HCT116 (cell line): Measurements from ENCODE around the gene TCF21.

Source experiments
- ATF3 ChIP-seq: IDR thresholded peaks from 2 replicates; pipeline ENCODE4 v1.6.1; 2012
- CEBPB ChIP-seq: IDR thresholded peaks from 2 replicates; pipeline ENCODE4 v1.6.1; 2012; ENCODE audit warnings: low read depth
- EZH2 ChIP-seq: fragments of 200-600 bp; sonication (generic); IDR thresholded peaks from 2 replicates; pipeline ENCODE4 v1.6.1; 2017; ENCODE audit warnings: antibody characterized with exemption, mixed run types
- EZH2phosphoT487 ChIP-seq: fragments of 200-600 bp; IDR thresholded peaks from 2 replicates; pipeline ENCODE4 v1.6.1; 2018; ENCODE audit warnings: antibody characterized with exemption, borderline replicate concordance
- MAX ChIP-seq: IDR thresholded peaks from 2 replicates; pipeline ENCODE4 v1.6.1; 2012
- POLR2A ChIP-seq: IDR thresholded peaks from 2 replicates; pipeline ENCODE4 v1.7.0; 2011; ENCODE audit warnings: borderline replicate concordance; ENCODE audit not compliant: insufficient read depth, insufficient read length; ENCODE audit errors: extremely low read depth
- POLR2AphosphoS5 ChIP-seq: IDR thresholded peaks from 2 replicates; pipeline ENCODE4 v1.6.1; 2011; ENCODE audit warnings: mild to moderate bottlenecking, low read depth, low read length, moderate library complexity
- RAD21 ChIP-seq: IDR thresholded peaks from 2 replicates; pipeline ENCODE4 v1.6.1; 2012; ENCODE audit warnings: low read depth, mild to moderate bottlenecking
- SIN3A ChIP-seq: IDR thresholded peaks from 2 replicates; pipeline ENCODE4 v1.6.1; 2012; ENCODE audit warnings: low read depth
- SP1 ChIP-seq: IDR thresholded peaks from 2 replicates; pipeline ENCODE4 v1.6.1; 2012; ENCODE audit warnings: low read depth
- TCF7L2 ChIP-seq: IDR thresholded peaks from 2 replicates; pipeline ENCODE4 v1.7.0; 2011; ENCODE audit warnings: borderline replicate concordance, inconsistent platforms; ENCODE audit not compliant: insufficient read depth, insufficient read length; ENCODE audit errors: extremely low read depth
- YY1 ChIP-seq: IDR thresholded peaks from 2 replicates; pipeline ENCODE4 v1.6.1; 2011; ENCODE audit warnings: low read length, low read depth, moderate library complexity, mild to moderate bottlenecking; ENCODE audit not compliant: insufficient replicate concordance; ENCODE audit errors: extremely low read depth
- ZNF274 ChIP-seq: fragments of 200-500 bp; sonication (Bioruptor generic); IDR thresholded peaks from 2 replicates; pipeline ENCODE4 v1.6.1; 2014; ENCODE audit warnings: mild to moderate bottlenecking, low read depth, low read length, inconsistent platforms
- TF ChIP-seq, protein P1 (sequence below), 3 experiments: fragments of 200-600 bp in 1 of 3; sonication (generic) in 1 of 3; IDR thresholded peaks in 2 of 3; conservative IDR thresholded peaks in 1 of 3; 2 replicates each; pipeline ENCODE4 v1.5.1; 2012 to 2017; ENCODE audit warnings: low read depth in 2 of 3, low read length in 2 of 3, antibody characterized with exemption in 1 of 3, borderline replicate concordance in 1 of 3, control low read depth in 1 of 3, mild to moderate bottlenecking in 1 of 3, mixed read lengths in 1 of 3, mixed run types in 1 of 3, moderate library complexity in 1 of 3; ENCODE audit not compliant: insufficient read depth in 1 of 3

- TF ChIP-seq, protein P1, sequence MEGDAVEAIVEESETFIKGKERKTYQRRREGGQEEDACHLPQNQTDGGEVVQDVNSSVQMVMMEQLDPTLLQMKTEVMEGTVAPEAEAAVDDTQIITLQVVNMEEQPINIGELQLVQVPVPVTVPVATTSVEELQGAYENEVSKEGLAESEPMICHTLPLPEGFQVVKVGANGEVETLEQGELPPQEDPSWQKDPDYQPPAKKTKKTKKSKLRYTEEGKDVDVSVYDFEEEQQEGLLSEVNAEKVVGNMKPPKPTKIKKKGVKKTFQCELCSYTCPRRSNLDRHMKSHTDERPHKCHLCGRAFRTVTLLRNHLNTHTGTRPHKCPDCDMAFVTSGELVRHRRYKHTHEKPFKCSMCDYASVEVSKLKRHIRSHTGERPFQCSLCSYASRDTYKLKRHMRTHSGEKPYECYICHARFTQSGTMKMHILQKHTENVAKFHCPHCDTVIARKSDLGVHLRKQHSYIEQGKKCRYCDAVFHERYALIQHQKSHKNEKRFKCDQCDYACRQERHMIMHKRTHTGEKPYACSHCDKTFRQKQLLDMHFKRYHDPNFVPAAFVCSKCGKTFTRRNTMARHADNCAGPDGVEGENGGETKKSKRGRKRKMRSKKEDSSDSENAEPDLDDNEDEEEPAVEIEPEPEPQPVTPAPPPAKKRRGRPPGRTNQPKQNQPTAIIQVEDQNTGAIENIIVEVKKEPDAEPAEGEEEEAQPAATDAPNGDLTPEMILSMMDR (IDR thresholded peaks at IDR 0.05 in 2 of 3, conservative IDR thresholded peaks at IDR 0.05 in 1 of 3; ENCODE audit: borderline replicate concordance in 1 of 3, insufficient read depth in 1 of 3, low read depth in 2 of 3, low read length in 2 of 3), result no peak
- TF ChIP-seq TCF7L2 (no peak), YY1 (no peak), POLR2AphosphoS5 (no peak), EZH2 (no peak), POLR2A (no peak), EZH2phosphoT487 (no peak), SP1 (no peak), RAD21 (no peak), ZNF274 (no peak), MAX (no peak), CEBPB (no peak), SIN3A (no peak), ATF3 (no peak)
Measured at GRCh38 chr6:133855276-133855990, 33.5 kb upstream of the TCF21 start.
